Measurements from ENCODE around the gene GALNT14. TPM values are rescaled to one million over a fixed set of nuclear protein-coding genes. Genes with fewer than 3 reads are reported as not detected.

GALNT14 gene
- total RNA-seq, 1 donor from 2014 or later: 0.55 TPM

DNA sequence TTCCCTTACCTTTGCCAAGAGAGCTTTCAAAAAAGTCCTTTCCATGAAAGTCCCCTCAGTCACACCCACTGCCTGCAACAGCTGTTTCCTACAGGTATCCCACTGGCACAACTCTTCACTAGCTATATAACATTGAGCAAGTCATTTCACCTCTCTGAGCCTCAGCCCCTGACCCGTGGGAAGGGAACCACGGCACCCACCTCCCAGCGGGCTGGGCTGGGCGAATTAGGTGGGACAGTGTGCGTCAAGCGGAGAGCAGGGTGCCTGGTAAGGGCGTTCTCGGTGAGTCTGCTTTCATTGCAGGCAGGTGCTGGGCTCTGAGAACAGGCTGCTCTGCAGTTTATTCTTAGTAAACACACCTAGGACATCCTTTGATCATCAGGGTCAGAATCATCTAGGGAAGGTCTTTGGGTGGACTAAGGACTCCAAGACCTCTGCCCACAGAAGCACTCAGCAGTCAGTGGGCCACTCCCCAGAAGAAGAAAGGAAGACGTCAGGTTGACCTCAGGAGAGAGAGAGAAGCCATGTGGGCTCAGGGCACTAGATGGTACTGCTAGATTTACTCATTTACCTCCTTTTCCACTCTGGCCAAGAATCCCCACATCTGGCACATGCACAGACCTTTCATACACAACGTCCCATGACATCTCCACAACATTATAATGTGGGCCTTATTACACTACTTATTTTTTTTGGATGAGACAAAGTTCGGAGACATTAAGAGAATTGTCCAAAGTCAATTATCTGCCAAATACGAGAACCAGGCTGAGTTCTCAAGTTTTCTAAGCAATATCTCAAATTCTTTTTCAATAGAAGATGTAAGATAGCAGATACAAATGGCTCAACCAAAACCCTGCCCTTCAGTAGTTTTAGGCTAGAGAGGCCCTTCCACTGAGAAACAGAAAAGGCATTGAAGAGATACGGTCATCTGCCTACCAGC is 79.9 kb downstream of the GALNT14 start:
- ATAC-seq (no peak), DNase-seq (ENCODE audit: low spot score) (no peak)

DNA sequence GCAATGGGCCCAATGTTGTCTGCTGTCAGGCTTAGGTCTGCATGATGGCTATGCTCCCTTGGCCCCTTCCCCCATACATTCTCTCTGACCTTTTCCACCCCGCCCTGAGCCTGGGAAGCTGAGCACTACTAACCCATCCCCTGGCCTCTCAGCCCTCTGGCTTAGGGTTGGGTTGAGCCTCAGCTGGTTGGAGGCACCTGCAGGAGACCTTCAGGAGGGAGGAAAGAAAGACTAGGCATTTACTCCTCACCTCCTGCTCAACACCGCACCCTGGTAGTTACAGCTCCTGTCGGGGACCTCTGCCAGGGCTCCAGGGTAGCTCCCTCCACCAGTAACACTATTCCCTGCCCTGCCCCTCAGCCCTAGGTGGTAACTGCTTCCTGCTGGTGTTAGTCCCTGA is 80.5 kb downstream of the GALNT14 start:
- ATAC-seq (no peak), DNase-seq (ENCODE audit: low spot score) (no peak)

GRCh38 chr2:31055938-31056337 is 82.3 kb downstream of the GALNT14 start:
- no peak for DNase-seq (ENCODE audit: low spot score)
- ATAC-seq: no peak

GRCh38 chr2:31054842-31055388 is 83.3 kb downstream of the GALNT14 start:
- DNase-seq (ENCODE audit: low spot score) (no peak), ATAC-seq (no peak)

GRCh38 chr2:31053929-31054782 is 84.1 kb downstream of the GALNT14 start:
- ATAC-seq (no peak), DNase-seq (ENCODE audit: low spot score) (no peak)

DNA sequence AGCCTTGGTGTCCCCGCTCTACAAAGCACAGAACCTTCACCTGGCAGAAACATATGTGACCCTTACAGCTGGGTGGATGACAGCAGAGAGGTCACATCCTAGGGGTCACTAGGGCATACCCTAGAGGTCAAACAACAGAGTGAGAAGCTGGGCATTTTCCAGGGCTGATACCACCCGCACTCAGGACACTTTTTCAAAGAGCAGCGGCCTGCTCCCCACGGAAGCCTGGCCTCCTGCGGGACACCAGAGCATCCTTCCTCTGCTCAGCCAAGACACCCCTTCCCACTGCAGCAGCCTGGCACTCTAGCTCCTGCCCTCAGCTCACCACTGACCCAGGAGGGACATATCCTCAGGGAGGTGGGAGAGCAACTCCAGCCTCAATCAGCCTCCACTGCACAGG is 86.0 kb downstream of the GALNT14 start:
- DNase-seq (ENCODE audit: low spot score) (no peak), ATAC-seq (no peak)

- DNase-seq (ENCODE audit: low spot score) (no peak), ATAC-seq (no peak)
These were observed 86.7 kb downstream of the GALNT14 start for GRCh38 chr2:31051258-31052140.

GRCh38 chr2:31049916-31050588 is 88.2 kb downstream of the GALNT14 start:
- no peak for ATAC-seq
- DNase-seq (ENCODE audit: low spot score): no peak

GRCh38 chr2:31049264-31049663 is 89.0 kb downstream of the GALNT14 start:
- ATAC-seq (no peak), DNase-seq (ENCODE audit: low spot score) (no peak)

- no peak for ATAC-seq
- no peak for DNase-seq (ENCODE audit: low spot score)
These were observed 90.6 kb downstream of the GALNT14 start for GRCh38 chr2:31047599-31047998.

GRCh38 chr2:31038385-31038784 is 99.9 kb downstream of the GALNT14 start:
- DNase-seq (ENCODE audit: low spot score) (no peak), ATAC-seq (no peak)

DNA sequence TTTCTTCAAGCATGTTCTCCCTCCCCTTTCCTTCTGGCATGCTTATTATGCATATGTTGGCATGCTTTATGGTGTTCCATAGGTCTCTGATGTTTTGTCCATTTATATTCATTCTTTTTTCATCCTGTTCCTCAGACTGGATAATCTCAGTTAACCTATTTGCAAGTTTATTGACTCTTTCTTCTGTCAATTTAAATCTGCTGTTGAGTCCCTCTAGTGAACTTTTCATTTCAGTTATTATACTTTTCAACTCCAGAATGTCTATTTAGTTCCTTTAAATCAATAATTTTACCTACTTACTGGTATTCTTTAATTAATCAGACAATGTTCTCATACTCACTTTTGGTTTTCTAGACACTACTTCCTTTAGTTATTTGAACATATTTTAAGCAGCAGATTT is 101.2 kb downstream of the GALNT14 start:
- ATAC-seq (no peak), DNase-seq (ENCODE audit: low spot score) (no peak)

DNA sequence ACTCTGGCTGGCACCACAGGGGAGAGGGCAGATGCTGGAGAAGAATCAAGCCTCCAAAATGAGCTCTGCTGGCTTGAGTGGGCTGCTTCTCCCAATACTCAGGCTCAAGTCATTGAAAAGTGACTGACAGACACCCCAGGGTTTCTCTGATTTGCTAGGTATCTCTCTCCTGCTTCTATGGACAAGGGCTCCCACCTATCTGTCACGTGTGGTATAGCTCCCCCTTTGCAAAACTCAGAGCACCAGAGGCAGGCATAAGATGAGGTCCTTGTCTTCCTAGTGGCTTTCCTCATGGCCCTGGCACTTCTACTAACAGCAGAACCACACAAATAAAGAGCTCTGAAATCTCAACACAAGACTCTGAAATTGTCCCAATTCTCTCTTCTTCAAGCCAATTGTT is 105.2 kb downstream of the GALNT14 start:
- DNase-seq (ENCODE audit: low spot score) (no peak), ATAC-seq (no peak)

GRCh38 chr2:31032475-31032874 is 105.8 kb downstream of the GALNT14 start:
- no peak for ATAC-seq
- DNase-seq (ENCODE audit: low spot score): no peak

DNA sequence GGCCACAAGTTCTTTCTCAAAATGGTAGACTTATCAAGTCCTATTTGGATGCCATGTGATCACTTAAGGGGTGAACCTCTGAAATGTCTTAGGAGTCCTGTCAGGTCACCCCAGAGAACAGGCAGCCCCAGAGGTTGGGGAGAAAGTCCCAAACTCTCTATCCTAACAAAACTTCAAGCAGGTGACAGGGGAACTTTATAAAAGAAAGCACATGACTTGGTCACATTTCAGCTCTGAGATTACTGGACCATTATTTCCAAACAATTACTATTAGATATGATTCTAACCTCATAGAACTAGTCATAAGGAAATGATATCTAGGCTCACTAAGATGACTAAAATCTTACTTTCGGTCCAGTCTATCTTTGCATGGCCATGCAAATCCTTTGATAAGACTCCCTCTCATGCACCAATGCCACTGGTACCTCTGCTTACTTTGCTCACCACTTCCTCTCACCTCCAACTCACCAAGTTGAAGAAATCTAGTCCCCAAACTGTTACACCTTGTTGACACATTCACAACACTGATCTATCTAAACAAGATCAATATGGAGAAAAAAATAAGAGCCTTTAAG is 107.0 kb downstream of the GALNT14 start:
- ATAC-seq (no peak), DNase-seq (ENCODE audit: low spot score) (no peak)

DNA sequence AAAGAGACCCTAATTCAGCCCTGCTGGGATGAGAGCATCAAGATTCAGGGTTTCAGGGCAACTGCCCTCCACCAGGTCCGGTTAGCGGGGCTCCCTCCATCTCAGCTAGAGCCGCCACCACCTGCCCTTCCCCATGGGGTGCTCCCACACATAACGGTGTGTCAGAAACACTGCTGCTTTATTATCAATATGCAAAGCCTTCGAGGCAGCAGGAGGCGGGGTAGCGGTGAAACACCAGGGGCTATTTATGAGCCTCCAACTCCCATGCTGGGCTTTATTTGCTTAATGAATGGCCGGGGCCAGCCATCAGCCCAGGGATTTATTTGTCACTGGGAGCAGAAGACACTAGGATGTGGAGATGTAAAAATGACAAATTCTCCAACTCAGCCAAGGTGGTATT is 109.8 kb downstream of the GALNT14 start:
- no peak for DNase-seq (ENCODE audit: low spot score)
- ATAC-seq: no peak

GRCh38 chr2:31027549-31027948 is 110.7 kb downstream of the GALNT14 start:
- ATAC-seq: no peak
- DNase-seq (ENCODE audit: low spot score): no peak

- no peak for ATAC-seq
- no peak for DNase-seq (ENCODE audit: low spot score)
These were observed 114.7 kb downstream of the GALNT14 start for GRCh38 chr2:31023541-31023940.

DNA sequence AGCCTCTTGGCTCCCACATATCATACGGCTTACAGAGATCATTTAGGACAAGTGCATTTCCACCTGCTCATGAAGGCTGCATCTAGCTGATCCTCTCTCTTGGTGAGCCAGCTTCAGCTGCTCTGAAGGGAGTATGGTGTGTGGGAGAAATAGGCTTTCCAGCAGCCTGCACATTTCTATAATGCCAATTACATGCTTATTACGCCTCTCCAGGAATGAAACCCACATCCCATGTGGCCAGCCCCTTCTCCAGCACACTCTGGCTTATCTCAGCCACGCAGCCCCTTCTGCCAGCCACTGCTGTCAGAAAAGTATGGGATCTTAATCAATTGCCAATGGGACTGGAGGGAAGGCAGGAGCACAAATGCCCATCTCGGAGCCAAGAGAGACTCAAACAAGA is 117.5 kb downstream of the GALNT14 start:
- ATAC-seq: no peak
- DNase-seq (ENCODE audit: low spot score): no peak

- ATAC-seq (no peak), DNase-seq (ENCODE audit: low spot score) (no peak)
These were observed 120.0 kb downstream of the GALNT14 start for GRCh38 chr2:31018280-31018679.
